ENCODE measurements around the gene MMUT.
A peak's percentile ranks its signal among the peaks of the same experiment; 100 is the strongest.
"Not testable (repeated sequence)": the region's sequence is repeated elsewhere in the genome, so short reads cannot be mapped to it uniquely, and the experiment has no call there.

MMUT gene

GRCh38 chr6:49462927-49463611, at the start of gene MMUT, which contains the start of gene CENPQ:
Gene MMUT (minus strand): TSS chr6:49463253. CDS start chr6:49459466, 3,787 bp downstream.
Gene CENPQ (plus strand): TSS chr6:49463370. CDS start chr6:49470177, 6,807 bp downstream.
- DNase-seq (ENCODE audit: low read depth in 2 of 2), result peak; percentile 74 to 81

- no peak for DNase-seq (ENCODE audit: low read depth in 2 of 2)
Measured at GRCh38 chr6:49509342-49509741, 46.3 kb upstream of the MMUT start.

GRCh38 chr6:49506569-49507111, 43.6 kb upstream of the MMUT start:
- DNase-seq (ENCODE audit: low read depth in 2 of 2), result no peak

- DNase-seq (ENCODE audit: low read depth in 2 of 2), result no peak
Measured at GRCh38 chr6:49504666-49505065, 41.6 kb upstream of the MMUT start.

GRCh38 chr6:49499623-49500022, 36.6 kb upstream of the MMUT start, which contains the start of gene GLYATL3:
Gene GLYATL3 (plus strand): TSS chr6:49499923. CDS start chr6:49511991, 12,068 bp downstream.
- no peak for DNase-seq (ENCODE audit: low read depth in 2 of 2)

- no peak for DNase-seq (ENCODE audit: low read depth in 2 of 2)
Measured at GRCh38 chr6:49499126-49499525, 36.1 kb upstream of the MMUT start.

- no peak for DNase-seq (ENCODE audit: low read depth in 2 of 2)
Measured at GRCh38 chr6:49497304-49497703, 34.3 kb upstream of the MMUT start.

GRCh38 chr6:49490633-49491032, 27.6 kb upstream of the MMUT start:
- no peak for DNase-seq (ENCODE audit: low read depth in 2 of 2)

- not testable (repeated sequence) for DNase-seq (ENCODE audit: low read depth in 2 of 2)
Measured at GRCh38 chr6:49483380-49483779, 20.3 kb upstream of the MMUT start.

- DNase-seq (ENCODE audit: low read depth in 2 of 2), result not testable (repeated sequence)
Measured at GRCh38 chr6:49481846-49482245, 18.8 kb upstream of the MMUT start.

- DNase-seq (ENCODE audit: low read depth in 2 of 2), result no peak
Measured at GRCh38 chr6:49479308-49479970, 16.4 kb upstream of the MMUT start.

GRCh38 chr6:49476564-49476963, 13.5 kb upstream of the MMUT start:
- not testable (repeated sequence) for DNase-seq (ENCODE audit: low read depth in 2 of 2)

- DNase-seq (ENCODE audit: low read depth in 2 of 2), result no peak
Measured at GRCh38 chr6:49468042-49468441, 5.0 kb upstream of the MMUT start.

- DNase-seq (ENCODE audit: low read depth in 2 of 2), result no peak
Measured at GRCh38 chr6:49464691-49465090, 1.6 kb upstream of the MMUT start.

- DNase-seq (ENCODE audit: low read depth in 2 of 2), result no peak
Measured at GRCh38 chr6:49463612-49463967, 537 bp upstream of the MMUT start.

GRCh38 chr6:49462599-49462926, 490 bp downstream of the MMUT start:
- DNase-seq (ENCODE audit: low read depth in 2 of 2), result no peak

- no peak for DNase-seq (ENCODE audit: low read depth in 2 of 2)
Measured at GRCh38 chr6:49462071-49462470, 982 bp downstream of the MMUT start.

- DNase-seq (ENCODE audit: low read depth in 2 of 2), result no peak
Measured at GRCh38 chr6:49457771-49458170, 5.3 kb downstream of the MMUT start.

GRCh38 chr6:49454787-49455709, 8.0 kb downstream of the MMUT start:
- no peak for DNase-seq (ENCODE audit: low read depth in 2 of 2)

GRCh38 chr6:49453221-49453620, 9.8 kb downstream of the MMUT start:
- DNase-seq (ENCODE audit: low read depth in 2 of 2), result no peak

- DNase-seq (ENCODE audit: low read depth in 2 of 2), result no peak
Measured at GRCh38 chr6:49430866-49431265, 32.2 kb downstream of the MMUT start.

- no peak for DNase-seq (ENCODE audit: low read depth in 2 of 2)
Measured at GRCh38 chr6:49430187-49430586, 32.9 kb downstream of the MMUT start.

Measured in stimulated activated CD4-positive, alpha-beta T cell treated with anti-CD3 and anti-CD28 coated beads, Interleukin-1b, Interleukin-23, amount 100 ng/mL, for 4 hours (primary cell).